GM21825 (cell line): ENCODE results near the gene P3H2.
"Not testable (repeated sequence)": the region's sequence is repeated elsewhere in the genome, so short reads cannot be mapped to it uniquely, and the experiment has no call there.

Experiments
- ATAC-seq: cut with Tn5 transposase; IDR thresholded peaks from one replicate; pipeline ENCODE4 v1.9.1; 2021; ENCODE audit warnings: mild to moderate bottlenecking, moderate library complexity; ENCODE audit not compliant: unreplicated experiment

The P3H2 gene

GRCh38 chr3:190120269-190121060, at the start of gene P3H2:
Gene P3H2 (minus strand): TSS chr3:190120897. CDS start chr3:190120731, 166 bp downstream.
- ATAC-seq: no peak

GRCh38 chr3:190169877-190170276, 49.2 kb upstream of the P3H2 start:
- ATAC-seq: no peak

- no peak for ATAC-seq
These were observed 48.5 kb upstream of the P3H2 start for GRCh38 chr3:190169243-190169642.

GRCh38 chr3:190167936-190168680, 47.4 kb upstream of the P3H2 start:
- no peak for ATAC-seq

GRCh38 chr3:190166948-190167347, 46.3 kb upstream of the P3H2 start:
- ATAC-seq: no peak

GRCh38 chr3:190165253-190165652, 44.6 kb upstream of the P3H2 start:
- no peak for ATAC-seq

GRCh38 chr3:190162013-190162412, 41.3 kb upstream of the P3H2 start:
- ATAC-seq: not testable (repeated sequence)

- ATAC-seq: no peak
These were observed 39.3 kb upstream of the P3H2 start for GRCh38 chr3:190159902-190160435.

- ATAC-seq: no peak
These were observed 37.6 kb upstream of the P3H2 start for GRCh38 chr3:190158261-190158660.

- no peak for ATAC-seq
These were observed 35.1 kb upstream of the P3H2 start for GRCh38 chr3:190155752-190156151.

- no peak for ATAC-seq
These were observed 30.0 kb upstream of the P3H2 start for GRCh38 chr3:190150681-190151080.

- ATAC-seq: not testable (repeated sequence)
These were observed 29.3 kb upstream of the P3H2 start for GRCh38 chr3:190149830-190150619.

GRCh38 chr3:190144793-190145192, 24.1 kb upstream of the P3H2 start:
- not testable (repeated sequence) for ATAC-seq

- no peak for ATAC-seq
These were observed 21.3 kb upstream of the P3H2 start for GRCh38 chr3:190142041-190142440.

- no peak for ATAC-seq
These were observed 18.7 kb upstream of the P3H2 start for GRCh38 chr3:190139365-190139764.

- ATAC-seq: no peak
These were observed 11.7 kb upstream of the P3H2 start for GRCh38 chr3:190132371-190132770.

- ATAC-seq: no peak
These were observed 10.6 kb upstream of the P3H2 start for GRCh38 chr3:190131329-190131728.

GRCh38 chr3:190130696-190131095, 10.0 kb upstream of the P3H2 start:
- no peak for ATAC-seq

- ATAC-seq: no peak
These were observed 9.3 kb upstream of the P3H2 start for GRCh38 chr3:190130037-190130436.

- no peak for ATAC-seq
These were observed 7.1 kb upstream of the P3H2 start for GRCh38 chr3:190127797-190128196.

- no peak for ATAC-seq
These were observed 6.5 kb upstream of the P3H2 start for GRCh38 chr3:190127195-190127594.
